ENCODE measurements around the gene PARVG.

The PARVG gene

GRCh38 chr22:44166498-44167276, 14.0 kb upstream of the PARVG start:
- H3K4me3 ChIP-seq (ENCODE audit: low read length) = no peak overlapping the region
- H3K79me2 ChIP-seq (ENCODE audit: low read length) = no peaks in the 10 kb centered on the region
- H3K27me3 ChIP-seq (ENCODE audit: low read depth, low read length) = no peaks in the 10 kb centered on the region
- H3K9ac ChIP-seq (ENCODE audit: low read length) = no peak overlapping the region
- H2AFZ ChIP-seq (ENCODE audit: low read depth, low read length) = no peak overlapping the region
- H3K27ac ChIP-seq (ENCODE audit: low read length) = no peak overlapping the region
- H3K9me3 ChIP-seq (ENCODE audit: insufficient read depth, low read length) = no peaks in the 10 kb centered on the region
- TF ChIP-seq EZH2phosphoT487 (IDR thresholded peaks at IDR 0.05; ENCODE audit: low read depth) (no peak), CTCF (IDR thresholded peaks at IDR 0.05; ENCODE audit: low read depth, low read length) (no peak)
- peaks cover 3% of the 10 kb centered on the region; the same call in 1 of the 2 replicates for H4K20me1 ChIP-seq (ENCODE audit: insufficient read depth, low read length)
- H3K4me1 ChIP-seq (ENCODE audit: low read length) = no peaks in the 10 kb centered on the region
- peaks cover 9% of the 10 kb centered on the region for H3K36me3 ChIP-seq (replicated peaks; ENCODE audit: low read depth, low read length)
- H3K4me2 ChIP-seq (ENCODE audit: low read length) = no peak overlapping the region

GRCh38 chr22:44167501-44167900, 13.2 kb upstream of the PARVG start:
- no peak overlapping the region for H3K4me3 ChIP-seq (ENCODE audit: low read length)
- H3K9ac ChIP-seq (ENCODE audit: low read length) = no peak overlapping the region
- TF ChIP-seq EZH2phosphoT487 (IDR thresholded peaks at IDR 0.05; ENCODE audit: low read depth) (no peak), CTCF (IDR thresholded peaks at IDR 0.05; ENCODE audit: low read depth, low read length) (no peak)
- H3K4me1 ChIP-seq (ENCODE audit: low read length) = peaks cover 7% of the 10 kb centered on the region
- no peak overlapping the region for H2AFZ ChIP-seq (ENCODE audit: low read depth, low read length)
- no peaks in the 10 kb centered on the region for H3K9me3 ChIP-seq (ENCODE audit: insufficient read depth, low read length)
- peaks cover 10% of the 10 kb centered on the region for H4K20me1 ChIP-seq (ENCODE audit: insufficient read depth, low read length)
- no peak overlapping the region for H3K27ac ChIP-seq (ENCODE audit: low read length)
- no peak overlapping the region for H3K4me2 ChIP-seq (ENCODE audit: low read length)
- H3K27me3 ChIP-seq (ENCODE audit: low read depth, low read length) = no peaks in the 10 kb centered on the region
- H3K36me3 ChIP-seq (replicated peaks; ENCODE audit: low read depth, low read length) = peaks cover 9% of the 10 kb centered on the region
- no peaks in the 10 kb centered on the region for H3K79me2 ChIP-seq (ENCODE audit: low read length)

GRCh38 chr22:44168206-44168605, 12.5 kb upstream of the PARVG start:
- Histone ChIP-seq H3K27ac (ENCODE audit: low read length) (no peak overlapping the region), H3K9ac (ENCODE audit: low read length) (no peak overlapping the region), H3K27me3 (ENCODE audit: low read depth, low read length) (no peaks in the 10 kb centered on the region), H3K4me3 (ENCODE audit: low read length) (no peak overlapping the region), H3K4me1 (ENCODE audit: low read length) (peaks cover 11% of the 10 kb centered on the region), H4K20me1 (ENCODE audit: insufficient read depth, low read length) (peaks cover 14% of the 10 kb centered on the region), H2AFZ (ENCODE audit: low read depth, low read length) (no peak overlapping the region), H3K79me2 (ENCODE audit: low read length) (no peaks in the 10 kb centered on the region), H3K4me2 (ENCODE audit: low read length) (no peak overlapping the region), H3K36me3 (replicated peaks; ENCODE audit: low read depth, low read length) (peaks cover 9% of the 10 kb centered on the region), H3K9me3 (ENCODE audit: insufficient read depth, low read length) (no peaks in the 10 kb centered on the region)
- TF ChIP-seq CTCF (IDR thresholded peaks at IDR 0.05; ENCODE audit: low read depth, low read length) (no peak), EZH2phosphoT487 (IDR thresholded peaks at IDR 0.05; ENCODE audit: low read depth) (no peak)

- H3K4me1 ChIP-seq (ENCODE audit: low read length) = peaks cover 11% of the 10 kb centered on the region
- TF ChIP-seq CTCF (IDR thresholded peaks at IDR 0.05; ENCODE audit: low read depth, low read length) (no peak), EZH2phosphoT487 (IDR thresholded peaks at IDR 0.05; ENCODE audit: low read depth) (no peak)
- no peak overlapping the region for H3K9ac ChIP-seq (ENCODE audit: low read length)
- no peak overlapping the region for H3K4me2 ChIP-seq (ENCODE audit: low read length)
- H3K36me3 ChIP-seq (replicated peaks; ENCODE audit: low read depth, low read length) = peaks cover 9% of the 10 kb centered on the region
- H4K20me1 ChIP-seq (ENCODE audit: insufficient read depth, low read length) = peaks cover 14% of the 10 kb centered on the region
- no peaks in the 10 kb centered on the region for H3K27me3 ChIP-seq (ENCODE audit: low read depth, low read length)
- H3K4me3 ChIP-seq (ENCODE audit: low read length) = no peak overlapping the region
- no peaks in the 10 kb centered on the region for H3K9me3 ChIP-seq (ENCODE audit: insufficient read depth, low read length)
- no peaks in the 10 kb centered on the region for H3K79me2 ChIP-seq (ENCODE audit: low read length)
- H3K27ac ChIP-seq (ENCODE audit: low read length) = no peak overlapping the region
- no peak overlapping the region for H2AFZ ChIP-seq (ENCODE audit: low read depth, low read length)
Observed at GRCh38 chr22:44170470-44170869, 10.3 kb upstream of the PARVG start.

All from OCI-LY3 (cell line).